Erythroblast (primary cell): ENCODE results near the gene EGFL7.

ENCODE experiments used
- GATA1 ChIP-seq: IDR thresholded peaks from 2 replicates; pipeline ENCODE4 v1.6.1; 2011; ENCODE audit warnings: low read depth, mild to moderate bottlenecking, control low read depth, low read length, moderate library complexity
- POLR2A ChIP-seq: IDR thresholded peaks from 2 replicates; pipeline ENCODE4 v1.6.1; 2011; ENCODE audit warnings: mild to moderate bottlenecking, low read length

GRCh38 chr9:136634904-136635303 lies 27.8 kb upstream of the EGFL7 start:
- TF ChIP-seq POLR2A = no peak
- no peak for TF ChIP-seq GATA1
